Medulla oblongata (tissue), 1 donor: ENCODE measurements around the gene PCDH19.

Source experiments
- DNase-seq: peaks from one replicate; pipeline ENCODE4 v3.0.0-alpha.2; 2015; ENCODE audit errors: extremely low spot score

The PCDH19 gene

GRCh38 chrX:100296183-100296753 lies 113.8 kb downstream of the PCDH19 start:
- no peak for DNase-seq

DNA sequence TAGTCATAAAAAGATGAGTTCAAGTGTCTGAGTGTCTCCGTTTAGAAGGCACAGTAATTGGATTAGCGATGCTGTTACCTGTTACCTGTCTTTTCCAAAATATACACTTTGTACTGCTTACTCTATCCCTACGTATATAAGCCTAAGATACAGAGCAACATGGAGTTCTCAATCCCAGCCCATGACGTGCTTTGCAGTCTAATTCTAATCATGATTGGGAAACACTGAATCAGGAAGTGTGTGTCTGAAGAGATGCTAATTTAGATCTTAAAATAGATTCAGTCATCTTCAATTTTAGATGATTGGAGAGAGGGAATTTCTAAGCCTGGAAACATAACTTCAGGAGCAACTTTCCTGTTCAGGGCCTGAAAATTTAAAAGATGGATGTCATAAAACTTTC lies 115.1 kb downstream of the PCDH19 start:
- no peak for DNase-seq

GRCh38 chrX:100289066-100289558 lies 121.0 kb downstream of the PCDH19 start:
- DNase-seq, result no peak

DNA sequence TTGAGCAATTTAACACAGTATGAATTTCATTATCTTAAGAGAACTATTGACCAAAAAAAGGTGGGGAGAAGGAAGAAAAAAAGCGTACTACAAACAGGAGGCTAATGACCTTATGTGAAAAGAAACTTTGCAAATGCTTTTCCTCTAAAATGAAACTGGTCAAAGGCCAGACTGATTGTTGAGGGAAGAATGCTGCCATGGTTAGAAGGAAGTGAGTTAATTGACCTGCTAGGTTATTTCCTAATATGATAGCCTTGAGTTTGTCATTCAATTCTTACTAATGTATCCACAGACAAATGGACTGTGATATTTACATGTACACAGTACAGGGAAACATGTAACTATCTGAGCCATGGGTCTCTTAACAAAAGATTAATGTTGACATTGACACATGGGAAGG lies 132.8 kb downstream of the PCDH19 start:
- DNase-seq, result no peak

DNA sequence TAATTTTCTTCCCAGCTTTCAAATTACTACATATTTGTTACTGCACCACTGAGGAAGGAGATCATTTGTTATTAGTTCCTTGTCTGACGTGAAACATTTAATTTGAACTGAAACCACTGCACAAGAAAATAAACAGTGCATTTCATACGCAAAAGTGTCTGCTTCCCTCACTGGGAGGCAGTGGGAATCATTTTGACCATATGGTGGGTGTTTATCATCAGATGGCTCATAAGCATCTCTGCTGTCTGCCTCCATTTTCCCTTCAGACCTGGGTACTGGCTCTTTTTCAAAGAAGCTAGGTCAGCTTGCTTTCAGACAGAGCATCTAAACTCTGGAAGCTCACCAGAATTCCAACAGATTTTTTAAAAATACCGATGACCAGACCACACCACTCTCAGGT lies 135.2 kb downstream of the PCDH19 start:
- DNase-seq, result no peak

DNA sequence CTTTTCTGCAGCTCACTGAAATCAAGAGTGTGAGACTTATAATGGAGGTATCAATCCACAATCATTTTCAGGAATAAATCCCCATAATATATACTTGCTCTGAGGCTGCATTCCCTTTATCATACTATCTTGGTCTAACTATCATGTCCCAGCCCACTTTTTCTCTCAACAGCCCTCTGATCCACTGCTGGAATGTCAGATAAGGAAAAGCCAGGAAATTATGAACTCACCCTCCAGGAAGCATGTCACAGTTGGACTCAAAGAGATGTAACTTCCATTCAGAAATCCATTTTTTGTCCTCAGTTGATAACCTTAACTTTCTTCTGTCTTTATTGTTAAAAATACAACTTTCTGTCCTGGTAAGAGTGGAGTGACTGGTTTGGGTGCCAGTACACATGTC lies 144.9 kb downstream of the PCDH19 start:
- no peak for DNase-seq

GRCh38 chrX:100264200-100264599 lies 145.9 kb downstream of the PCDH19 start:
- no peak for DNase-seq

DNA sequence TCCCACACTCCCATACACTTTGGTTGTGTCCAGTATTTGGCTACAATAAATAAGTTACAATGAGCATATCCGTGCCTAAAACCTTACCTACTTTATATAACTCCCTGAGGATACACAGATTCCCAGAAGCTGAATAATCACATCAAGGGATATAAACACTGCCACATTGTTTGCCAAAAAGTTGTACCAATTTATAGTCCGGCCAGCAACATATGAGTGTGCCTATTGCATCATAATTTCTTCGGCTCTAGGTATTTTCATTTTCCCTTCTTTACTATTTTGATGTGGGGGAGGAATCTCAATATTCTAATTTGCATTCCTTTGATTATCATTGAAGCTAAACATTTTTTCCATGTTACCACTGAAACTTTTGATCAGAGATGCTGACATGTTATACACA lies 146.4 kb downstream of the PCDH19 start:
- no peak for DNase-seq

DNA sequence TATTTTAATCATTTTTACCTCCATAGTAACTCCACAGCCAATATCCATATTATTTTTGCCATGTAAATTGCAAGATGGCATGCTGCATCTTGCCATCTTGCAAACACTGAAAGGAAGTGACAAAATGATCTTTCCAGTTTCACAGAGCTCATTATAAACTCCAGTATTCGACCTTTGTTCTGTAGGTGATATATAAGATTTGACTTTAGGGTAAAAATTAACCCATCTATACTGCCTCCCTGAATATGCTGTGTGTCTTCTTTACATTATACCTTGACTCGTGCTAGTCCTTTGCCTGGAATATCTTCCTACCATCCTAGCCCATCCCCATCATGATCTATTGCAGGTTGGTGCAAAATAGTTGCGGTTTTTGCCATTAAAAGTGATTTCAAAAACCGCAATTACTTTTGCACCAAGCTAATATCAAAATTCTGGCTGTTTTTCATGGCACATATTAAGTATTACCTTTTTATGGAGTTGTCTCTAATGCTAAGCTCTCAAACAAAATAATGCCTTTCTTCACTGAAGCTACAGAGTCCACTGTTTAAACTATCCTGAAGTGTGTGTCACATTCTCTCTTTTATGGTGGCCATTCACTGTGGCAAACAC lies 161.1 kb downstream of the PCDH19 start:
- DNase-seq, result no peak

GRCh38 chrX:100247826-100248225 lies 162.2 kb downstream of the PCDH19 start:
- no peak for DNase-seq

GRCh38 chrX:100244681-100245080 lies 165.4 kb downstream of the PCDH19 start:
- DNase-seq, result no peak
